ENCODE data around the gene EXOC3L4.

The EXOC3L4 gene

DNA sequence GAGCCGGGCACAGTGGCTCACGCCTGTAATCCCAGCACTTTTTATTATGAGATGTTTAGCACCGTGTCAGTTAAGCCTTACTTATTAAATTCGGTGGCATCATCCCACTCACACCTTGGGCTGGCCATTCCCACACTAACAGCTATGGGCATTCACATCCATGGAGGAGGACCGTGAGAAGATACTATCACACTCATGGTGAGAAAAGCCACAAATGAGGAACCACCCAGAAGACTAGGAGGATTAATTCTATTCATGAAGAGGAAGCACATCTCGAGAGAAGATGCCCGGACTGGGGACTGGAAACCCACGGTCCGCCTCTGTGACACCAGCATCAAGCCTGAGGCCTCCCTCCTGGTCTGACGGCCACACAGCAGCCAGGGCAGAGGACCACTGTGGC, 42.1 kb upstream of the EXOC3L4 start:
- TF ChIP-seq POLR2AphosphoS5 (IDR thresholded peaks at IDR 0.05; ENCODE audit: low read depth) (no peak), SPI1 (IDR thresholded peaks at IDR 0.05; ENCODE audit: borderline replicate concordance, low read depth) (peak; percentile 38; the same call in 1 of the 2 replicates), GABPA (IDR thresholded peaks at IDR 0.05; ENCODE audit: low read depth) (no peak)
- TF ChIP-seq, protein P1, sequence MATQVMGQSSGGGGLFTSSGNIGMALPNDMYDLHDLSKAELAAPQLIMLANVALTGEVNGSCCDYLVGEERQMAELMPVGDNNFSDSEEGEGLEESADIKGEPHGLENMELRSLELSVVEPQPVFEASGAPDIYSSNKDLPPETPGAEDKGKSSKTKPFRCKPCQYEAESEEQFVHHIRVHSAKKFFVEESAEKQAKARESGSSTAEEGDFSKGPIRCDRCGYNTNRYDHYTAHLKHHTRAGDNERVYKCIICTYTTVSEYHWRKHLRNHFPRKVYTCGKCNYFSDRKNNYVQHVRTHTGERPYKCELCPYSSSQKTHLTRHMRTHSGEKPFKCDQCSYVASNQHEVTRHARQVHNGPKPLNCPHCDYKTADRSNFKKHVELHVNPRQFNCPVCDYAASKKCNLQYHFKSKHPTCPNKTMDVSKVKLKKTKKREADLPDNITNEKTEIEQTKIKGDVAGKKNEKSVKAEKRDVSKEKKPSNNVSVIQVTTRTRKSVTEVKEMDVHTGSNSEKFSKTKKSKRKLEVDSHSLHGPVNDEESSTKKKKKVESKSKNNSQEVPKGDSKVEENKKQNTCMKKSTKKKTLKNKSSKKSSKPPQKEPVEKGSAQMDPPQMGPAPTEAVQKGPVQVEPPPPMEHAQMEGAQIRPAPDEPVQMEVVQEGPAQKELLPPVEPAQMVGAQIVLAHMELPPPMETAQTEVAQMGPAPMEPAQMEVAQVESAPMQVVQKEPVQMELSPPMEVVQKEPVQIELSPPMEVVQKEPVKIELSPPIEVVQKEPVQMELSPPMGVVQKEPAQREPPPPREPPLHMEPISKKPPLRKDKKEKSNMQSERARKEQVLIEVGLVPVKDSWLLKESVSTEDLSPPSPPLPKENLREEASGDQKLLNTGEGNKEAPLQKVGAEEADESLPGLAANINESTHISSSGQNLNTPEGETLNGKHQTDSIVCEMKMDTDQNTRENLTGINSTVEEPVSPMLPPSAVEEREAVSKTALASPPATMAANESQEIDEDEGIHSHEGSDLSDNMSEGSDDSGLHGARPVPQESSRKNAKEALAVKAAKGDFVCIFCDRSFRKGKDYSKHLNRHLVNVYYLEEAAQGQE (IDR thresholded peaks at IDR 0.05; ENCODE audit: insufficient replicate concordance, low read depth): no peak
- TF ChIP-seq, protein P2, sequence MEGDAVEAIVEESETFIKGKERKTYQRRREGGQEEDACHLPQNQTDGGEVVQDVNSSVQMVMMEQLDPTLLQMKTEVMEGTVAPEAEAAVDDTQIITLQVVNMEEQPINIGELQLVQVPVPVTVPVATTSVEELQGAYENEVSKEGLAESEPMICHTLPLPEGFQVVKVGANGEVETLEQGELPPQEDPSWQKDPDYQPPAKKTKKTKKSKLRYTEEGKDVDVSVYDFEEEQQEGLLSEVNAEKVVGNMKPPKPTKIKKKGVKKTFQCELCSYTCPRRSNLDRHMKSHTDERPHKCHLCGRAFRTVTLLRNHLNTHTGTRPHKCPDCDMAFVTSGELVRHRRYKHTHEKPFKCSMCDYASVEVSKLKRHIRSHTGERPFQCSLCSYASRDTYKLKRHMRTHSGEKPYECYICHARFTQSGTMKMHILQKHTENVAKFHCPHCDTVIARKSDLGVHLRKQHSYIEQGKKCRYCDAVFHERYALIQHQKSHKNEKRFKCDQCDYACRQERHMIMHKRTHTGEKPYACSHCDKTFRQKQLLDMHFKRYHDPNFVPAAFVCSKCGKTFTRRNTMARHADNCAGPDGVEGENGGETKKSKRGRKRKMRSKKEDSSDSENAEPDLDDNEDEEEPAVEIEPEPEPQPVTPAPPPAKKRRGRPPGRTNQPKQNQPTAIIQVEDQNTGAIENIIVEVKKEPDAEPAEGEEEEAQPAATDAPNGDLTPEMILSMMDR (IDR thresholded peaks at IDR 0.05; ENCODE audit: insufficient read depth, low read length): no peak
- no peak overlapping the region for H3K27ac ChIP-seq (replicated peaks)
- peaks cover 14% of the 10 kb centered on the region for H3K27me3 ChIP-seq (ENCODE audit: insufficient read depth, poor library complexity, severe bottlenecking)
- H3K4me3 ChIP-seq (replicated peaks; ENCODE audit: insufficient read depth, low read length): no peak overlapping the region
- peak in 1 of 2 experiments; percentile 55 for DNase-seq (ENCODE audit: low read depth in 1 of 2, low spot score in 1 of 2)

DNA sequence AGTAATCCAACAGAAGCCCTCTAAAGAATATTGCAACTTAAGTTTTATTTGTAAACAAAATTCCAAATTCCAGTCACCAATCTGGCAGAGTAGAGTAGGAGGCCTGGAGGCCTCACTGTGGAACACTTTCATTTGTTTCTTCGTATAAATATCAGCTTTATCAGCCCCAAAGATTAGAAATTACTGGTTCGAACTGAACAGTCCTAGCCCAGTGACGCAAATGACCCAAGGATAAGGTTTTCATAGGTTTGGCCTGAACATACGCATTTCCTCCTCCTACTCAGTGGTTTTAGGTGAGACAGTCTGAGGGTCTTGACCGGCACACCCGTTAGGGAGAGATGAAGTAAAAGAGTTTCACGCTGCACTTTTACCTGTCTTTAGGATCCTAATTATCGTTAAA, 38.8 kb upstream of the EXOC3L4 start:
- no peak overlapping the region for H3K27ac ChIP-seq (replicated peaks)
- TF ChIP-seq, protein P1 (IDR thresholded peaks at IDR 0.05; ENCODE audit: insufficient replicate concordance, low read depth): no peak
- TF ChIP-seq SPI1 (IDR thresholded peaks at IDR 0.05; ENCODE audit: borderline replicate concordance, low read depth): no peak
- TF ChIP-seq, protein P2 (IDR thresholded peaks at IDR 0.05; ENCODE audit: insufficient read depth, low read length): no peak
- no peak for TF ChIP-seq GABPA (IDR thresholded peaks at IDR 0.05; ENCODE audit: low read depth)
- no peak for TF ChIP-seq POLR2AphosphoS5 (IDR thresholded peaks at IDR 0.05; ENCODE audit: low read depth)
- H3K4me3 ChIP-seq (replicated peaks; ENCODE audit: insufficient read depth, low read length): no peak overlapping the region
- peaks cover 36% of the 10 kb centered on the region for H3K27me3 ChIP-seq (ENCODE audit: insufficient read depth, poor library complexity, severe bottlenecking)
- no peak for DNase-seq (ENCODE audit: low read depth in 1 of 2, low spot score in 1 of 2)

DNA sequence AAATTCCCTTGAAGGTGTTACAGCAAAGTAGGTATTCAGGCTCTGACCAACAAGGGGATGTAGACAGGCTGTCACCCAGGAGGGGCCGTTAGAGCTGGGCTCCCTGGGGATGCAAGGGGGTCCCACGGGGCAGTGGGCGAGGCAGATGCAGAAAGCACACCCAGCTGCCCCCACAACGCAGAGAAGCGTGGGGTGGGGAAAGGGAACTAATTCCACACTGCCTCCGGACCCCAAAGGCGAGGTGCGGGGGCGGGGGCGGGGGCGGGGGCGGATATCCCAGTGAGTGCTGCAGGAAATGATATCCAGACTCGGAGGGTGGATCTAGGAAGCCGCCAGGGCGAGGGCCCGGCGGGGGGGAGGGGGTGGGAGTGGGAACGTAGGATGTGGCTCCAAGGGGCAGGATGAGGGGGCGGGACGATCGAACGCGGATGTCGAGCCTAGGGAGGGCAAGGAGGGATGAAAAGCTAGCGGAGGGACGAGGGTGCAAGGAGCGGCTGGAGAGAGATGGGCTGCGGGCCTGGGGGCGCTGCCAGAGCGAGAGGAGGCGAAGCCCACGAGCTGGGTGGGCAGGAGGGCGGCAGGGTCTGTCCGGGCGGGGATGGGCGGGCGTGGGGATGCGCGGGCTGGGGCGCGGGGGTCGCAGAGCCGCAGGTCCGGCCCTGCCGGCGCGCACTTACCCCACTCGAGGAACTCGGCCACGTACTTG, 38.0 kb upstream of the EXOC3L4 start:
- 0 out of 2 replicates have a peak overlapping the region, but pooled peaks have one; percentile 10 for H3K4me3 ChIP-seq (replicated peaks; ENCODE audit: insufficient read depth, low read length)
- no peak for DNase-seq (ENCODE audit: low read depth in 1 of 2, low spot score in 1 of 2)
- no peak for TF ChIP-seq POLR2AphosphoS5 (IDR thresholded peaks at IDR 0.05; ENCODE audit: low read depth)
- TF ChIP-seq GABPA (IDR thresholded peaks at IDR 0.05; ENCODE audit: low read depth): no peak
- TF ChIP-seq SPI1 (IDR thresholded peaks at IDR 0.05; ENCODE audit: borderline replicate concordance, low read depth): no peak
- TF ChIP-seq, protein P2 (IDR thresholded peaks at IDR 0.05; ENCODE audit: insufficient read depth, low read length): no peak
- TF ChIP-seq, protein P1 (IDR thresholded peaks at IDR 0.05; ENCODE audit: insufficient replicate concordance, low read depth): no peak
- peaks cover 36% of the 10 kb centered on the region for H3K27me3 ChIP-seq (ENCODE audit: insufficient read depth, poor library complexity, severe bottlenecking)
- no peak overlapping the region for H3K27ac ChIP-seq (replicated peaks)

Data from HL-60 (cell line).